Measurements from ENCODE around the gene HSP90B1. TPM values are rescaled to one million over a fixed set of nuclear protein-coding genes. Genes with fewer than 3 reads are reported as not detected.

The HSP90B1 gene
- polyA plus RNA-seq, 12 donors = 267 to 600 (median 422) TPM; not detected in 1

DNA sequence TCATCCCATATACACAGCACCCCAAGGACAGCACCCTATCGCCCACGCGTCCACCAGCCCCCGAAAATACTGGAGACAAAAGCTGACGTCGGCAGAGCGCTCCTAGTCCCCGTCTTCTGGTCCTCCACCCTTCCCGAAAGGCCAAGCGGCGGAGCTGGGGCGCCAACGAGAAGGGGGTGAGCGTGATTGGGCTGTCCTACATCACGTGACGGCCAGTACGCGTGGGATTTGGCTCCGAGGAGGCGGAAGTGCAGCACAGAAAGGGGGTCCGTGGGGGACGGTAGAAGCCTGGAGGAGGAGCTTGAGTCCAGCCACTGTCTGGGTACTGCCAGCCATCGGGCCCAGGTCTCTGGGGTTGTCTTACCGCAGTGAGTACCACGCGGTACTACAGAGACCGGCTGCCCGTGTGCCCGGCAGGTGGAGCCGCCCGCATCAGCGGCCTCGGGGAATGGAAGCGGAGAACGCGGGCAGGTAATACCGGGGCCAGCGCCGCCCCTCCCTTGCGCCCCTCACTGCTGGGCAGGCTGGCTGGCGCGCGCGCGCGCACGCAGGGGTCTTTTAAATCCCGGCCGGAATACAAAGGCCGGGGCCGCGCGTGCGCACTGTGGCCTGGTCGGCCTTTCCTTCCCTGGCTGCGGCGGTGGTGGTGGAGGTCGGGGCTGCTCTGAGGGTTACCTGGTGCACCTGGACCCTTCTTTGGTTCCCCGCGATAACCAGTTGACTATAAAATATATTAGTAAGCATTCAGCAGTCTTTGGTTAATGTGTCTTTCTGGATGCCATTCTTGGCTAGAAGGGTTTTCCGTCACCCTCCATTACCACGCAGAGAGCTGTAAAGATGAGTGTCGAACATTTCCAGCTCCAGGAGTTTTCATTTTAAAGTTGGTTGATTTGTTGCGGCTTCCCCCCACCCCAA, 35.6 kb downstream of the HSP90B1 start, which contains the start of gene TDG:
Gene TDG (plus strand): TSS at position 283 of the 915 bp plus-strand sequence. CDS start 166 bp downstream, at position 449.
- DNase-seq = peak; percentile 99

DNA sequence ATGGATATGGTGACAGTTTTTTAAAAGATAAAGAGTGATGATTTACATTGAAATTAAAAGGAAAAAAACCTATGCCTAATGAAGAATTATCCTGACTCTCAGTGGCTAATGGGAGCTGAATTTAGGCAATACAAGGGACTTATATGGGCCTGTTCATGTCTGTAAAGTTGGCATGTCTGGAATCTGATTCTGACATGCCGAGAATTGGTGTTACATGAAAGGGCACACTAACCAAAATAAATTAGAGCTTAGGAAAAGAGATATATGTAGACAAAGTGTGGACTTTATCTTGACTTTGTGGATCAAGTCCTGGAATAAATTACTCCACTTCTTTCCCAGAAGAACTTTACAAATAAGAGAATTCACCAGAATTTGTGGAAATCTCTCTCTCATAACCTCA, 36.5 kb downstream of the HSP90B1 start:
- DNase-seq = no peak

- no peak for DNase-seq
These were observed 39.2 kb downstream of the HSP90B1 start for GRCh38 chr12:103969391-103969790.

- no peak for DNase-seq
These were observed 43.7 kb downstream of the HSP90B1 start for GRCh38 chr12:103973909-103974308.

DNA sequence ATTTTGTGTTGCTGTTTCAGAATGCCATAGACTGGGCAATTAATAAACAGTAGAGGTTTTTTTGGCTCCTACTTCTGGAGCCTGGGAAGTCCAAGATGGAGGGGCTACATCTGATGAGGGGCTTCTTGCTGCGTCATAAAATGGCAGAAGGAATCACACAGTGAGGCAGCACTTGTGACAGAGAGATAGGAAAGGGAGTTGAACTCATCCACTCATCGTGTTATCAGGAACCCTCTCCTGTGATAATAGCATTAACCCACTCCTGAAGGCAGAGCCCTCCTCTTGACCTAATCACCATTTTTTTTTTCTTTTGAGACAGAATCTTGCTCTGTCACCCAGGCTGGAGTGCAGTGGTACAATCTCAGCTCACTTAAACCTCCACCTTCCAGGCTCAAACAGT, 45.2 kb downstream of the HSP90B1 start:
- no peak for DNase-seq

DNA sequence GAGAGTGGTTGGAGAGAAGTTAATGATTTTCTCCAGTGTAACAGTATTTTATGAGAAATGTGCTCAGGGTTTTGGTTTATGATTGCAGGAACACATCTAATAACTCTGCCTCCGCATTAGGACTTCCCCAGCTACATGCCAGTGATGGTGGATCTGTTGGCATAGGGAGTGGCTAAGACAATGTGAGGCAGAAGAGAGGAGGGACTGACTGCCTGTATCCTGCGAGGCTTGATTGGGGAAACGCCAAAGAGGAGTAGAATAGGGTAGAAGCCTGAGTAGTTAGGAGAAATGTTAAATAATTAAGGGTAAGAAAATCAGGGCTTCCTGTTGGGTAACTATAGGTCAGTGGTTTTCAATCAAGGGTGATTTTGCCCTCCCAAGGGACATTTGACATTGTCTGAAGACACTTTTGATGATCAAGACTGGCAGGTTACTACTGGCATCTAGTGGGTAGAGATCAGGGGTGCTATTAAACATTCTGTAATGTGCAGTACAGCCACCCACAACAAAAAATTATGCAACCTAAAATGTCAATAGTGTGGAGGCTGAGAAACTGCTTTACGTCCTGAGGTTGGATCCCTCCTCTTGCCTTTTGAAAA, 48.3 kb downstream of the HSP90B1 start:
- DNase-seq = no peak

DNA sequence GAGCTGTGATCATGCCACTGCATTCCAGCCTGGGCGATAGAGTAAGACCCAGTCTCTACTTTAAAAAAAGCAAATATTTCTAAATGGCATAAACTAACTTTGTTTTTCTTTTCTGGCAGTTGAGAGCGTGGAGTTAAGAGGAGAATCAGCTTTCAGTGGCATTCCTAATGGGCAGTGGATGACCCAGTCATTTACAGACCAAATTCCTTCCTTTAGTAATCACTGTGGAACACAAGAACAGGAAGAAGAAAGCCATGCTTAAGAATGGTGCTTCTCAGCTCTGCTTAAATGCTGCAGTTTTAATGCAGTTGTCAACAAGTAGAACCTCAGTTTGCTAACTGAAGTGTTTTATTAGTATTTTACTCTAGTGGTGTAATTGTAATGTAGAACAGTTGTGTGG, 56.6 kb downstream of the HSP90B1 start:
- no peak for DNase-seq

- DNase-seq = peak; percentile 36
These were observed 64.0 kb downstream of the HSP90B1 start for GRCh38 chr12:103994235-103994634.

DNA sequence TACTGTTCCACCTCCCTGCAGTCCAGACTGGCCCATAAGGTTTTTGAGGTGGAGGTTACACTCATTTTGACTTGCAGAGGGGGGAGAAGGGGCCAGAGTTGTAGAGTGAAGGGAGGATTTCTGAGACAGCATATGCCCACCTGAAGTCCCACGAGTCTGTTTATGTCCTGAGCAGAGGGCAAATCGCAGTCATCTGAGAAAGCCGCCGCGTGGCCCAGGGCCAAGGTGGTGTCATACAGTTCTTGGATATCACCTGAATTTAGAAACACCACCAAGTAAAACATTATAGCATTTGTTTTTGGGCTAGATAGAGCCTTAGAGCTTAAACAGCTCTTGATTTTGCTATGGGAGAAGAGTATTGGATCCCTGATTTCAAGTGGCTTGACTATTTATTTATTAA, 66.4 kb downstream of the HSP90B1 start:
- DNase-seq = no peak

GRCh38 chr12:103997286-103997900, 67.2 kb downstream of the HSP90B1 start:
- peak; percentile 31 for DNase-seq

Other genes with a start within 250 kb of the HSP90B1 start
- gene NT5DC3, start 89.2 kb upstream of the HSP90B1 start, polyA plus RNA-seq (ENCODE audit: insufficient read length in 12 of 12) = 10 to 100 TPM in 6 of 12 donors, 1 to 10 TPM in 5, not detected in 1; 4.7 to 15.6 (median 10.6) TPM
- gene TDG, start 35.5 kb downstream of the HSP90B1 start, polyA plus RNA-seq (ENCODE audit: insufficient read length in 12 of 12) = 10 to 100 TPM in 11 of 12 donors, not detected in 1; 24.4 to 62.3 (median 35.2) TPM
- 100 to 1,000 TPM in 1 of 12 donors, 10 to 100 TPM in 10, not detected in 1; 47.4 to 104 (median 69.2) TPM for gene GLT8D2, start 119.8 kb downstream of the HSP90B1 start, polyA plus RNA-seq (ENCODE audit: insufficient read length in 12 of 12)
- gene HCFC2, start 134.1 kb downstream of the HSP90B1 start, polyA plus RNA-seq (ENCODE audit: insufficient read length in 12 of 12) = 10 to 100 TPM in 11 of 12 donors, not detected in 1; 25.4 to 40.0 (median 30.9) TPM
- gene NFYB, start 207.8 kb downstream of the HSP90B1 start, polyA plus RNA-seq (ENCODE audit: insufficient read length in 12 of 12) = 10 to 100 TPM in 11 of 12 donors, not detected in 1; 32.3 to 72.4 (median 50.6) TPM